ENCODE data around the gene NGFR.

DNA sequence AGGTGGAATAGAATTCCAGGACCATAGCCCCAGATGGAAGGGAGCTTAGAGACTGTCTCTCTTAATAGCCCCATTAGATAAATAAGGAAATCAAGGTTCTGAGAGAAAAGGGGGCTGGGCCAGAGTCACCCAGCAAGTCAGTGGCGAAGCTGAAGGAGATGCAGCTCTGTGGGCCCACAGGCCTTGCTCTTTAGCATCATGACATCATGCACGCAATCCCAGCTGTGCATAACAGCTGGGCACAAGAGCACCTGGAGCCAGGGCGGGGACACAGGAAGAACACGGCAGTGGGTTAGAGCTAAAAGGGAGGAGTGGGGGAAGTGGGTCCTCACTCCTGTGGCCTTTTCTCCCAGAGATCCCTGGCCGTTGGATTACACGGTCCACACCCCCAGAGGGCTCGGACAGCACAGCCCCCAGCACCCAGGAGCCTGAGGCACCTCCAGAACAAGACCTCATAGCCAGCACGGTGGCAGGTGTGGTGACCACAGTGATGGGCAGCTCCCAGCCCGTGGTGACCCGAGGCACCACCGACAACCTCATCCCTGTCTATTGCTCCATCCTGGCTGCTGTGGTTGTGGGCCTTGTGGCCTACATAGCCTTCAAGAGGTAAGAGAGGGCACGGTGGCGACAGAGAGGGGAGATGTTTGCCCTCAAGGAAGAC, 15.1 kb downstream of the NGFR start:
- TF ChIP-seq CTCF (IDR thresholded peaks at IDR 0.05) (no peak), EP300 (IDR thresholded peaks at IDR 0.05) (no peak)
